Measurements from ENCODE around the gene NADSYN1.

DNA sequence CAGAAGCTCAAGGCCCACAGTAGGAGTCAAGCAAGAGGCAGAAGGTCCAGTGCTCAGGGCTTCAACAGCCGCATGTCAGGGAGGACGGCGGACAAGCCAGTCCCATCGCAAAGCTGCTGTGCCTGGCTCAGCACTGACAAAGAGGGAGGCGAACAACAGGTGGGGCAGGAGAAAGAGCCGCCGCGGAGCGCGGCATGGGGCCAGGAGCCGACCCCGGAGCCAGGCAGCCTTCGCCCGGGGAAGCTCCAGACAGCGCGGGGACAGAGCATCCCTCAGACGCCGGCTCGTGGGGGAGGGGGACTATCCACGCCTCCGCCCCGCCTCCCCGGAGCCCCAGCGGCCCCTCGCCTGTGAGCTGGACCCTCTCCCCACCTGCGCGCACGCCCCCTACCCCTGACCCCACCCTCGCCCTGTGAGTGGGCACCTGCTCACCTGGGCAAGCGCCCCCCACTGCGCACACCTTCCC, 5.2 kb upstream of the NADSYN1 start:
- TF ChIP-seq, protein P1, sequence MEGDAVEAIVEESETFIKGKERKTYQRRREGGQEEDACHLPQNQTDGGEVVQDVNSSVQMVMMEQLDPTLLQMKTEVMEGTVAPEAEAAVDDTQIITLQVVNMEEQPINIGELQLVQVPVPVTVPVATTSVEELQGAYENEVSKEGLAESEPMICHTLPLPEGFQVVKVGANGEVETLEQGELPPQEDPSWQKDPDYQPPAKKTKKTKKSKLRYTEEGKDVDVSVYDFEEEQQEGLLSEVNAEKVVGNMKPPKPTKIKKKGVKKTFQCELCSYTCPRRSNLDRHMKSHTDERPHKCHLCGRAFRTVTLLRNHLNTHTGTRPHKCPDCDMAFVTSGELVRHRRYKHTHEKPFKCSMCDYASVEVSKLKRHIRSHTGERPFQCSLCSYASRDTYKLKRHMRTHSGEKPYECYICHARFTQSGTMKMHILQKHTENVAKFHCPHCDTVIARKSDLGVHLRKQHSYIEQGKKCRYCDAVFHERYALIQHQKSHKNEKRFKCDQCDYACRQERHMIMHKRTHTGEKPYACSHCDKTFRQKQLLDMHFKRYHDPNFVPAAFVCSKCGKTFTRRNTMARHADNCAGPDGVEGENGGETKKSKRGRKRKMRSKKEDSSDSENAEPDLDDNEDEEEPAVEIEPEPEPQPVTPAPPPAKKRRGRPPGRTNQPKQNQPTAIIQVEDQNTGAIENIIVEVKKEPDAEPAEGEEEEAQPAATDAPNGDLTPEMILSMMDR (IDR thresholded peaks at IDR 0.05), result no peak
- no peak for TF ChIP-seq POLR2A (IDR thresholded peaks at IDR 0.05)
